VCaP (cell line): Measurements from ENCODE around the gene PTDSS2.
"Not testable (repeated sequence)": the region's sequence is repeated elsewhere in the genome, so short reads cannot be mapped to it uniquely, and the experiment has no call there.

Experiments
- H3K27ac ChIP-seq: fragments of 450-650 bp; 2 replicates; pipeline ENCODE4 v1.5.1; 2017
- CTCF ChIP-seq: fragments of 450-650 bp; conservative IDR thresholded peaks from 2 replicates; pipeline ENCODE4 v1.5.1; 2017; ENCODE audit warnings: mild to moderate bottlenecking, moderate library complexity

The PTDSS2 gene

GRCh38 chr11:506995-507726 lies 57.1 kb downstream of the PTDSS2 start, which contains the start of gene RNH1:
RNH1 (minus strand) TSS chr11:507242; CDS start chr11:502162, 5,080 bp downstream.
- no peak for TF ChIP-seq CTCF
- H3K27ac ChIP-seq = peak within 1 kb of the TSS; percentile 99

GRCh38 chr11:507727-508515 lies 57.8 kb downstream of the PTDSS2 start:
- no peak for TF ChIP-seq CTCF
- peak overlapping the region; percentile 99 for H3K27ac ChIP-seq

DNA sequence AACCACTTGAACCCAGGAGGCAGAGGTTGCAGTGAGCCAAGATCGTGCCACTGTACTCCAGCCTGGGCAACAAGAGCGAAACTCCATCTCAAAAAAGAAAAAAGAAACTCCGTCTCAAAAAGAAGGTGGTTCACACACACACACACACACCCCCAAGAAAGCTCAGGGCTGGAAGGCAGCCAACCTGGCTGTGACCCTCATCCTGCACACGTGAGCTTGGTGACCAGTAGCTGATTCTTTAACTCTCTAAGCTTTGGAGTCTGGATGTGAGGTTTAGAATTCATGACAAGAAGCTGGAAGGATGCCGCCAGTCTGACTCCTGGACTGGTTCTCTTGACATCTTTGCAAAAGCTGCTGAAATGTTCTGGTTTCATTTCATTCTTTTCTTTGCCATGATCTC lies 58.9 kb downstream of the PTDSS2 start:
- no peak overlapping the region for H3K27ac ChIP-seq
- no peak for TF ChIP-seq CTCF

DNA sequence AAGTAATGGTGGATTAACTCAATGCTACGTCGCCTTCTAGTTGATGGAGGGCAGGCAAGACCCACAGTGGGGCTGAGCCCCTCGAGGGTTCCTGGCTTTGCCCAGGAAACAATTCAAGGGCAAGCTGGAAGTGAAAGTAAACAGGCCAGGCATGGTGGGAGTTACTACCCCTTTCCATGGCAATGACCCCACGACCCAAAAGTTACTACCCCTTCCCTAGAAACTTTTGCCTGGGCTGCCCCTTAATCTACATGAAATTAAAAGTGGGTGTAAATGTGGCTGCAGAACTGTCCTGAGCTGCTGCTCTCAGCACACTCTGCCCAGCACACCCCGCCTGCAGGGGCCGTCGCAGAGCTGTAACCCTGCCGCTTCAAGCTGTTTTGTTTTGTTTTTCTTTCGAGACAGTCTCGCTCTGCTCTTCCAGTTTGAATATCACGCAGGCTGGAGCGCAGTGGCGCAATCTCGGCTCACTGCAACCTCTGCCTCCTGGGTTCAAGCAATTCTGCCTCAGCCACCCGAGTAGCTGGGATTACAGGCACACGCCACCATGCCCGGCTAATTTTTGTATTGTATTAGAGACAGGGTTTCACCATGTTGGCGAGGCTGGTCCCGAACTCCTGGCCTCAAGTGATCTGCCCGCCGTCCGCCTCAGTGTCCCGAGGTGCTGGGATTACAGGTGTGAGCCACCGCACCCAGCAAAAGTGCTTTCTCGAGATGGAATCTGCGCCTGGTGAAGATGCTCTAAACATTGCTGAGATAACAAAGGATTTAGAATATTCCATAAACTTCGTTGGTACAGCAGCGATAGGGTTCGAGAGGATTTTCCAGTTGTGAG lies 62.9 kb downstream of the PTDSS2 start:
- no peak for TF ChIP-seq CTCF
- H3K27ac ChIP-seq = no peak overlapping the region

DNA sequence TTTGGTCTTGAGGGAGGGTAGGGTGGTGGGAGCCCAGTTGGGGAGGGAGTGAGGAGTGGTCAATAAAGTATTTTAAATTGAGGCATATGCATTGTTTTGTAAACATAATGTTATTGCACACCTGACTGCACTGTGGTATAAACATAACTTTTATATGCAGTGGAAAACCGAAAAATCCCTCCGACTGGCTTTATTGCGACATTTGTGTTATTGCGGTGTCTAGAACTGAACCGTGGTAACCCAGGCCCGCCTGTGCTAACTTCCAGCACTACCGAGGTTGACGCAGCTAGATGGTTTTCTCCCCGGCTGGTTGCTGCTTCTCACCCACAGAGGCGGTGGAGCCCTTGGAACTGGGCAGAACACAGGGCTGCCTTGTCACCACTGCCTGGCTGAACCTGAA lies 64.5 kb downstream of the PTDSS2 start:
- TF ChIP-seq CTCF = no peak
- H3K27ac ChIP-seq = no peak overlapping the region

GRCh38 chr11:515131-515530 lies 65.1 kb downstream of the PTDSS2 start:
- no peak for TF ChIP-seq CTCF
- H3K27ac ChIP-seq = no peak overlapping the region

DNA sequence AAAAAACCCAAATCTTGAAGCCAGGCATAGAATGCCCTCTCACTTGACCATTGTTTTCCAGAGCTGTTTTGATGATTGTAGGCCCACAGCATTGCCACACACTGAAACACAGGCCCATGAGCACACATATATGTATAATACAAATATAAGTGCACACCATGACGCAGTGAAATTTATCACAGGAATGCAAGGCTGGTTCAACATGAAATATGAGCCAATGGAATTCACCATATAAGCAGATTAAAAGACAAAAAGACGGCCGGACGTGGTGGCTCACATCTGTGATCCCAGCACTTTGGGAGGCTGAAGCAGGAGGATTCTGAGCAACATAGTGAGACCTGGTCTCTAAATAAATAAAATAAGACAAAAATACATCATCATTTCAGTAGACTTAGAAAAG lies 66.3 kb downstream of the PTDSS2 start:
- H3K27ac ChIP-seq = no peak overlapping the region
- TF ChIP-seq CTCF = no peak

GRCh38 chr11:516918-517685 lies 67.0 kb downstream of the PTDSS2 start:
- H3K27ac ChIP-seq = not testable (repeated sequence)
